Right lobe of liver (tissue), 6 donors: ENCODE measurements around the gene SSR3. TPM values are rescaled to one million over a fixed set of nuclear protein-coding genes. Genes with fewer than 3 reads are reported as not detected.
"Not testable (repeated sequence)": the region's sequence is repeated elsewhere in the genome, so short reads cannot be mapped to it uniquely, and the experiment has no call there.

Experiments
- ATAC-seq, 4 donors: fragments of 200-7000 bp; cut with Tn5 transposase; one replicate each; pipeline ENCODE4 v1.9.1; 2020; ENCODE audit warnings: mild to moderate bottlenecking in 4 of 4, moderate library complexity in 4 of 4
- DNase-seq, 3 donors: peaks; one replicate each; pipeline ENCODE4 v3.0.0-alpha.2; 2020
- H3K27ac ChIP-seq, 3 donors: fragments of 200-600 bp; one replicate each; pipeline ENCODE4 v1.8.0; 2022
- H3K27me3 ChIP-seq, 2 donors: fragments of 200-600 bp; one replicate each; pipeline ENCODE4 v1.8.0; 2022
- H3K36me3 ChIP-seq, 4 donors: fragments of 200-600 bp; sonication (generic) in 1 of 4; one replicate each; pipeline versions ENCODE4 v1.5.1 to v1.8.0; 2017 to 2022; ENCODE audit warnings: control low read depth in 1 of 4
- H3K4me1 ChIP-seq, 4 donors: fragments of 200-600 bp; sonication (generic) in 1 of 4; one replicate each; pipeline versions ENCODE4 v1.5.1 to v1.8.0; 2017 to 2022; ENCODE audit warnings: control low read depth in 1 of 4
- H3K4me3 ChIP-seq, 3 donors: fragments of 200-600 bp; one replicate each; pipeline ENCODE4 v1.8.0; 2022
- H3K9me3 ChIP-seq, 4 donors: fragments of 200-600 bp; sonication (generic) in 1 of 4; one replicate each; pipeline versions ENCODE4 v1.5.1 to v1.8.0; 2017 to 2022; ENCODE audit warnings: control low read depth in 1 of 4
- POLR2A ChIP-seq: fragments of 450-650 bp; IDR thresholded peaks from one replicate; pipeline ENCODE4 v1.6.1; 2017; ENCODE audit warnings: antibody characterized with exemption, mild to moderate bottlenecking
- WGBS: methylation state at CpG from one replicate; pipeline ENCODE4 v1.1.6; 2018; ENCODE audit warnings: low coverage, low lambda C conversion rate; ENCODE audit not compliant: insufficient coverage; ENCODE audit errors: missing lambda C conversion rate; 5-methylcytosine and 5-hydroxymethylcytosine counted together
- intact Hi-C, 2 donors: fragments of 100-400 bp; cut with DNase I; formaldehyde crosslinking; loops; one replicate each; pipeline versions ENCODE4 v1.11.2 to v1.14.1; 2022
- total RNA-seq, 6 experiments: library from RNA; depleted of rRNA in 2 of 6; stranded (reverse); fragments of >200 nt in 2 of 6; fragmentation: NEBNext Ultra II Directional in 3 of 6; extraction: Animal tissue kit (Norgen Biotek cat#: 25700) in 3 of 6; gene quantifications; one replicate each; pipeline versions ENCODE4 v1.1.0 to v1.2.4, GENCODE V29; 2016 to 2023
- TF ChIP-seq, protein P1 (sequence below), 4 donors: fragments of 200-600 bp in 3 of 4; fragments of 450-650 bp in 1 of 4; IDR thresholded peaks; one replicate each; pipeline versions ENCODE4 v1.5.1 to v1.8.0; 2016 to 2022; ENCODE audit warnings: antibody characterized with exemption in 4 of 4, mild to moderate bottlenecking in 2 of 4
- donor health status: DM: no; HTN: yes; CAD: no.
- donor health status: DM: no; HTN: no; CAD: no.
- donor health status: DM: no; HTN: no; CAD: no.
- donor health status: DM: no; HTN: yes; CAD: no.
- donor health status: DM: no; HTN: yes; CAD: no.

The SSR3 gene
- total RNA-seq, 6 experiments from 2014 or later: 73.6 to 168 (median 118) TPM

DNA sequence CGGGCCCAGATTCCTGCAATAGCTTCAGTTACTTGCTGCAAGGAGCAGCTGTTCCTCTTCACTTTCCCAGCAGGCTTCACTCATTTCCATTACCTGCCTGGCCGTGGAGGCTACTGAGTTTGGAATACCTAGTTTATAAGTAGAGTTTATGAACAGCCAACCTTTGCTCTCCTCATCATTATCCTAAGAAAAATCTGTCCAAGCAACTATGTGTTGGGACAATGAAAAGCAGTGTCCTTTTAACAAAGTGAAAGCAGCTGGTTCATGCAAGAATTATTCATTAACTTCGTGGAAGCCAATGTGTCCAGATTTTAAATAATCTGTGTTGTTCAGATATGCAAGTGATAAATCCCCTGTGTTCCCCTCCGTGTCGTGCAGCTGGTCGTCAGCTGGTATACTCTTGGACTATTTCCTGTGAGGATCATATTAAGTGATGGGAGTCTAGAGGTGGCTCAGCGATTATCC lies 39.3 kb upstream of the SSR3 start:
- peak; percentile 62 to 79 (median 71) for ATAC-seq
- TF ChIP-seq POLR2A: no peak
- TF ChIP-seq, protein P1, sequence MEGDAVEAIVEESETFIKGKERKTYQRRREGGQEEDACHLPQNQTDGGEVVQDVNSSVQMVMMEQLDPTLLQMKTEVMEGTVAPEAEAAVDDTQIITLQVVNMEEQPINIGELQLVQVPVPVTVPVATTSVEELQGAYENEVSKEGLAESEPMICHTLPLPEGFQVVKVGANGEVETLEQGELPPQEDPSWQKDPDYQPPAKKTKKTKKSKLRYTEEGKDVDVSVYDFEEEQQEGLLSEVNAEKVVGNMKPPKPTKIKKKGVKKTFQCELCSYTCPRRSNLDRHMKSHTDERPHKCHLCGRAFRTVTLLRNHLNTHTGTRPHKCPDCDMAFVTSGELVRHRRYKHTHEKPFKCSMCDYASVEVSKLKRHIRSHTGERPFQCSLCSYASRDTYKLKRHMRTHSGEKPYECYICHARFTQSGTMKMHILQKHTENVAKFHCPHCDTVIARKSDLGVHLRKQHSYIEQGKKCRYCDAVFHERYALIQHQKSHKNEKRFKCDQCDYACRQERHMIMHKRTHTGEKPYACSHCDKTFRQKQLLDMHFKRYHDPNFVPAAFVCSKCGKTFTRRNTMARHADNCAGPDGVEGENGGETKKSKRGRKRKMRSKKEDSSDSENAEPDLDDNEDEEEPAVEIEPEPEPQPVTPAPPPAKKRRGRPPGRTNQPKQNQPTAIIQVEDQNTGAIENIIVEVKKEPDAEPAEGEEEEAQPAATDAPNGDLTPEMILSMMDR (IDR thresholded peaks at IDR 0.05): no peak
- intact Hi-C loops: no loop called here
- no peak for DNase-seq
- Histone ChIP-seq H3K36me3 (no peaks in the 10 kb centered on the region), H3K9me3 (no peaks in the 10 kb centered on the region), H3K4me3 (no peak overlapping the region), H3K4me1 (peaks cover 0 to 10% (median 0%) of the 10 kb centered on the region in 4 donors), H3K27me3 (no peaks in the 10 kb centered on the region), H3K27ac (peak overlapping the region in 1 of 3 donors; percentile 41)
- WGBS: 18% methylated on average over 7 of the region's 7 CpGs

DNA sequence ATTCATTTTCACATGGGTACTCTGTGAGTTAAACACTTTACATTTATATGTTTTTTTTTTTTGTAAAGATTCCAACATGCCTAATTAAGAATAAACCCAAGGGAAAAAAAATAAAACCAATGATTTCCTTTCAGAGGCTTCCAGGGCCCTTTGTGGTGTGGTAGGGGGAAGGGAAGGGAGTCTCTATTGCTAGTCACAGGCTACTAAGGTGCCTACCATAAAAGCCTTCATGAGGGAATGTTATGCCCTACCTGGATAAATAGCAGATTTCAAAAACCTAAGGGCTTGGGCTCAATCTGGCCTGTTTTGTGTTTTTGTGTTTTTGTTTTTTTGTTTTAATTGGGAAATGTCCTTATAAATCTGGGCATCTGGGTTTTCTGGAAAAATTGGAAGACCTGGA lies 38.9 kb upstream of the SSR3 start:
- intact Hi-C loops: no loop called here

DNA sequence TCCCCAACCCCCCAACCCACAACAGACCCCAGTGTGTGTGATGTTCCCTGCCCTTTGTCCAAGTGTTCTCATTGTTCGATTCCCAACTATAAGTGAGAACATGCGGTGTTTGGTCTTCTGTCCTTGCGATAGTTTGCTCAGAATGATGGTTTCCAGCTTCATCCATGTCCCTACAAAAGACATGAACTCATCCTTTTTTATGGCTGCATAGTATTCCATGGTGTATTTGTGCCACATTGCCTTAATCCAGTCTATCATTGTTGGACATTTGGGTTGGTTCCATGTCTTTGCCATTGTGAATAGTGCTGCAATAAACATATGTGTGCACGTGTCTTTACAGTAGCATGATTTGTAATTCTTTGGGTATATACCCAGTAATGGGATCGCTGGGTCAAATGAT lies 34.9 kb upstream of the SSR3 start:
- H3K4me3 ChIP-seq, H3K27me3 ChIP-seq, H3K27ac ChIP-seq, intact Hi-C loops, DNase-seq, H3K36me3 ChIP-seq, H3K9me3 ChIP-seq, ATAC-seq: not testable (repeated sequence)
- WGBS: 84% methylated on average over 5 of the region's 5 CpGs
- H3K4me1 ChIP-seq: peaks cover 0 to 21% (median 0%) of the 10 kb centered on the region in 4 donors

More for the DNA sequence above, 38.9 kb upstream of the SSR3 start:
- Histone ChIP-seq H3K27ac (peak overlapping the region in 1 of 3 donors; percentile 41), H3K36me3 (no peaks in the 10 kb centered on the region), H3K9me3 (no peaks in the 10 kb centered on the region), H3K4me3 (no peak overlapping the region), H3K27me3 (no peaks in the 10 kb centered on the region), H3K4me1 (peaks cover 0 to 10% (median 0%) of the 10 kb centered on the region in 4 donors)
- ATAC-seq: peak; percentile 43 to 67 (median 54)
- TF ChIP-seq POLR2A: no peak
- TF ChIP-seq, protein P1 (IDR thresholded peaks at IDR 0.05): no peak
- no peak for DNase-seq

DNA sequence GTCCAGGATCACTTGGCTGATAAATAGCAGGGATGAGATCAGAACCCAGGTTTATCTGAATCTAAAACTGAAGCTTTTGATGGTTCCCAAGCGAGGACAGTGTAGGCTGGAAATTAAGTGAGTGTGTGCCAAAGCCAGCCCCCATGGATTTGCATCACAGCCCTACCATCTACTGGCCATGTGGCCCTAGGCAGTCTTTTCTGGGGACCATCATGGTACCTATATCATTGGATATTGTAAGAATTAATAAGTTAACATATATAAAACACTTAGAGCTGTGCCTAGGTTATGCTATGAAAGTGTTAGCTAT lies 32.8 kb upstream of the SSR3 start:
- Histone ChIP-seq H3K36me3 (no peaks in the 10 kb centered on the region), H3K4me3 (no peak overlapping the region), H3K9me3 (no peaks in the 10 kb centered on the region), H3K27ac (no peak overlapping the region), H3K27me3 (no peaks in the 10 kb centered on the region), H3K4me1 (peaks cover 0 to 11% (median 0%) of the 10 kb centered on the region in 4 donors)
- DNase-seq (no peak), ATAC-seq (no peak)
- intact Hi-C loops: no loop called here
- 63% methylated on average over 1 of the region's 1 CpG for WGBS
- no peak for TF ChIP-seq POLR2A
- TF ChIP-seq, protein P1 (IDR thresholded peaks at IDR 0.05): no peak

DNA sequence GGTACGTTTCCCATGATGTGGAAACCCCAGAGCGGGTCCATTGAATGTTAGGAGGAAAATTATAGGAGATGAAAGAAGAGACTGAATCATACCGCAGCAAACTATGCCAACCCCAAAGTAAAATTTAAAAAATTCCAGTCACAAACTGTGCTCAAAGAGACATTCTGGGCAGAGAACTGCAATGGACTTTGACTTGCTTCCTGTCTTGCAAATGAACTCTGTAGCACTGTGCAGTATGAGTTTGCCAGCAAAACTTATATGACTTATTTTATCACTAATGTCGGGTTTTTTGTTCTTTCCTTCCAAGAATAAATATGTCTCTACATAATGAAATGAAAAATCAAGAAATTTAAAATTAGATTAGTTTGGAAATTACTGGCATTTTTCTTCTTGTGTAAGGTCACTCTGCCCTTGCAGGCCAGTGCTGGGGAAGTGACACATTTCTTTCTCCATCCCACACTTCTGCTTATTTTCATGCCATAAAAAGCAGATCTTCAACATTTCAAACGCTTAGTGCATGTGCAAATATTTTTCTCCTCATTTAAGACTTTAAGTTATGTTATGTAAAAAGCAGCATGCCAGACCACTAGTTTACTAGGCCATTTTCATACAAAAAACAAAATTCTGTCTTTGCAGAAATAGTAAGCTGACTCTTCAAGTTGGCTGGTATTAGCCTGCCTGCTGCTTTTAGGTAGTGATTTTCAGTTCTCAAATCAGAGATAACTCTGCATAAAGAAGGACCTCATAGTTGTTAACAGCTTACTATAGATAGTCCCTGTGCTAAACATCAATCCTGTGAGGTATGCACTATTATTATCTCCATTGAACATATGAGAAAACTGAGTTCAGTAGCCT lies 32.2 kb upstream of the SSR3 start:
- H3K9me3 ChIP-seq: no peaks in the 10 kb centered on the region
- ATAC-seq (peak; percentile 55 to 94 (median 78)), DNase-seq (no peak)
- intact Hi-C loops: no loop called here
- no peak for TF ChIP-seq POLR2A
- TF ChIP-seq, protein P1 (IDR thresholded peaks at IDR 0.05): no peak
- H3K27ac ChIP-seq: no peak overlapping the region
- H3K4me1 ChIP-seq: peaks cover 0 to 11% (median 0%) of the 10 kb centered on the region in 4 donors
- whole genome bisulfite sequencing: 47% methylated on average over 5 of the region's 5 CpGs
- H3K4me3 ChIP-seq: no peak overlapping the region
- no peaks in the 10 kb centered on the region for H3K27me3 ChIP-seq
- H3K36me3 ChIP-seq: no peaks in the 10 kb centered on the region
